Subcutaneous adipose tissue (tissue), 4 donors: ENCODE measurements around the gene CS. TPM values are rescaled to one million over a fixed set of nuclear protein-coding genes. Genes with fewer than 3 reads are reported as not detected.

ENCODE experiments used
- total RNA-seq, 4 donors: library from RNA; depleted of rRNA; stranded (reverse); fragments of >200 nt; gene quantifications; one replicate each; pipeline ENCODE4 v1.1.0, GENCODE V29; 2016
- TF ChIP-seq, protein P1 (sequence below): fragments of 450-650 bp; IDR thresholded peaks from one replicate; pipeline ENCODE4 v1.5.1; 2016; ENCODE audit warnings: low read depth, mild to moderate bottlenecking, control low read depth, antibody characterized with exemption, moderate library complexity

CS gene
- total RNA-seq, 4 donors from 2014 or later = 107 to 278 (median 141) TPM

DNA sequence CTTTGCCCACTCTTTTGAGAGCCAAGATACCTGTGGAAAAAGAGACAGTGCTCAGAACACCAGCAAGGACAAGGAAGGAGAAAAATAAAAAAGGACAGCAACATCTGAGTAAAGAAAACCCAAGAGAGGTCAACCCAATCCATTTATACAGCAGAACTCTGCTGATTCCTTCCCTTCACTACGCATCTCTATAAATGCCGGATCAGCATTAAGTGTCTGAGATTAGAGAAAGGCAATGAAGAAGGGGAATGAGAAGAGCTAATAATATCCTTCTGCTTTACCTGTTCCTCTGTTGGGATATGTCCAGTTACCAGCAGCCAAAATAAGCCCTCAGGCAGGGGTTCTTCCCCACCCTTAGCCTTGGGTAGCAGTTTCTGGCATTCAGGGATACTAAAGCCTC is 17.6 kb downstream of the CS start:
- TF ChIP-seq, protein P1, sequence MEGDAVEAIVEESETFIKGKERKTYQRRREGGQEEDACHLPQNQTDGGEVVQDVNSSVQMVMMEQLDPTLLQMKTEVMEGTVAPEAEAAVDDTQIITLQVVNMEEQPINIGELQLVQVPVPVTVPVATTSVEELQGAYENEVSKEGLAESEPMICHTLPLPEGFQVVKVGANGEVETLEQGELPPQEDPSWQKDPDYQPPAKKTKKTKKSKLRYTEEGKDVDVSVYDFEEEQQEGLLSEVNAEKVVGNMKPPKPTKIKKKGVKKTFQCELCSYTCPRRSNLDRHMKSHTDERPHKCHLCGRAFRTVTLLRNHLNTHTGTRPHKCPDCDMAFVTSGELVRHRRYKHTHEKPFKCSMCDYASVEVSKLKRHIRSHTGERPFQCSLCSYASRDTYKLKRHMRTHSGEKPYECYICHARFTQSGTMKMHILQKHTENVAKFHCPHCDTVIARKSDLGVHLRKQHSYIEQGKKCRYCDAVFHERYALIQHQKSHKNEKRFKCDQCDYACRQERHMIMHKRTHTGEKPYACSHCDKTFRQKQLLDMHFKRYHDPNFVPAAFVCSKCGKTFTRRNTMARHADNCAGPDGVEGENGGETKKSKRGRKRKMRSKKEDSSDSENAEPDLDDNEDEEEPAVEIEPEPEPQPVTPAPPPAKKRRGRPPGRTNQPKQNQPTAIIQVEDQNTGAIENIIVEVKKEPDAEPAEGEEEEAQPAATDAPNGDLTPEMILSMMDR = no peak

DNA sequence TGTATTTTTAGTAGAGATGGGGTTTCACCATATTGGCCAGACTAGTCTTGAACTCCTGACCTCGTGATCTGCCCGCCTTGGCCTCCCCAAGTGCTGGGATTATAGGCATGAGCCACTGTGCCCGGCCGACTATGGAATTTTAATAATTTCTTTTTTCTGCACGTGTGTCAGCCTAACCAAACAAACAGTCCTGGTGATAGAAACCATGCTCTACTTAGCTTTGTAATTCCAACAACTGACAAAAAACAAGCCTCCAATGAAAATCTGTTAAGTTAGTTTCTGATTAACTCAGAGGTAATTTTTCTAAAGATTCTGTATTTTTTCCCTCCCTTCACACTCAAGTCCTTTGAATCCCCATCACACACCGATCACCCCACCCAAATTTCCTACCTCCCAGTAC is 18.1 kb downstream of the CS start:
- TF ChIP-seq, protein P1 = no peak

DNA sequence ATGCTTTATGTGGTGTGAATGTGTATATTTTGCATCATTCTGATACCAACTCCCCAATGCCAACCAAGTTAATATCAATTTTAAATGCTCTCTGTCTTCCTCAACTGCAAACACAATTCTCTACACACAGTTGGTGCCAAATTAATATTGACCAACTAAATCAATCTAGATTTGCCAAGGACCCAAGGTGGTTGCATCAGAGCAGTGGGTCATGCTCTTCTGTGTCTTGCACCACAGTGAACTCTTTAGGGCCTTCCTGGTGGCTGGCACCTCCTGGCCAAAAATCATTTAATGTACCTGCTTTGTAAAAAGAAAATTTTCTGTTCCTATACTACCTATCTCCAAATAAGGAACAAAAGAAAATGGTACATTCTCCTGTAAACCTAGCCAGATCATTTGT is 19.3 kb downstream of the CS start:
- TF ChIP-seq, protein P1 = no peak

DNA sequence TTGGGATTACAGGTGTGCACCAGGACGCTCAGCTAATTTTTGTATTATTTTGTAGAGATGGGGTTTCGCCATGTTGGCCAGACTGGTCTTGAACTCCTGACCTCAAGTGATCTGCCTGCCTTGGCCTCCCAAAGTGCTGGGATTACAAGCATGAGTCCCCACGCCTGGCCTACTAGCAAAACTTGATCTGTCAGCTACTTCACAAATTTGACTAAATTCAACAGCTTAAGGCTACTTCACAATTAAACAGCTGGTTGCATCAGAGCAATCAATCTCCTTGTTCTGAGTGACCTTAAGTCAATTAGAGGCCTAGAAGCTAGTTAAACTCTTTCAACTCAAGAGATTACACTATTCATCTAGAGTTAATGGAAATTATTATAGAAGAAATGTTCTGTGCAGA is 21.2 kb downstream of the CS start:
- TF ChIP-seq, protein P1 = no peak

DNA sequence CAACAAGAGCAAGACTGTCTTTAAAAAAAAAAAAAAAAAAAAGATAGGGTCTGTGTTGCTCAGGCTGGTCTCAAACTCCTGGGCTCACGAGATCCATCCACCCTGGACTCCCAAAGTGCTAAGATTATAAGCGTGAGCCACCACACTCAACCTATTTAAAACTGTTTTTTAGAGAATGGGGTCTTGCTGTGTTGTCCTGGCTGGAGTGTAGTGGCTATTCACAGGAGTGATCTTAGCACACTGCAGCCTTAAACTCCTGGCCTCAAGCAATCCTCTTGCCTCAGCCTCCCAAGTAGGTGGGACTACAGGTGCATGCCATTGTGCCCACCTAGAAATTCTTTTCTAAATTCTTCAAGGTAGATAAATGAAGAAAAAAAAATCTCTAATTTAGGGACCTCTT is 25.8 kb downstream of the CS start:
- TF ChIP-seq, protein P1 = no peak

DNA sequence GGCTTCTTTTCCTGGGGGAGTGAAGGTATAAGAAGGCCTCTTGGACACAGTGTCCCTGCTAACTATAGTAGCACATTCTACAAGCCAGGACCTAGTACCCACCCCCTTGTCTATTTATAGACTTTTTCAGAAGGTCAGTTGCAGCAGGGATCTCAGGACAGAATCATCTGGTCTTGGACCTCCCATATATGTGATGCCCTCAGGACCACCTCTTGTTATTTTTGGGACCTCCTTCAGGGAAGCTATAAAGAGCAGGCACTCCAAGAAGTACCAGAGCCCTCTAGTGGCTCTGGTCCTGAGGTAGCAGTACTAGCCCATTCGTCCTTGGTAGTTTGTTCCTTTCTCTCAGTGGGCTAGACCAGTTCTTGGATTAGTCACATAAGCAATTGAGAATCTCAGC is 29.1 kb downstream of the CS start:
- TF ChIP-seq, protein P1 = no peak

DNA sequence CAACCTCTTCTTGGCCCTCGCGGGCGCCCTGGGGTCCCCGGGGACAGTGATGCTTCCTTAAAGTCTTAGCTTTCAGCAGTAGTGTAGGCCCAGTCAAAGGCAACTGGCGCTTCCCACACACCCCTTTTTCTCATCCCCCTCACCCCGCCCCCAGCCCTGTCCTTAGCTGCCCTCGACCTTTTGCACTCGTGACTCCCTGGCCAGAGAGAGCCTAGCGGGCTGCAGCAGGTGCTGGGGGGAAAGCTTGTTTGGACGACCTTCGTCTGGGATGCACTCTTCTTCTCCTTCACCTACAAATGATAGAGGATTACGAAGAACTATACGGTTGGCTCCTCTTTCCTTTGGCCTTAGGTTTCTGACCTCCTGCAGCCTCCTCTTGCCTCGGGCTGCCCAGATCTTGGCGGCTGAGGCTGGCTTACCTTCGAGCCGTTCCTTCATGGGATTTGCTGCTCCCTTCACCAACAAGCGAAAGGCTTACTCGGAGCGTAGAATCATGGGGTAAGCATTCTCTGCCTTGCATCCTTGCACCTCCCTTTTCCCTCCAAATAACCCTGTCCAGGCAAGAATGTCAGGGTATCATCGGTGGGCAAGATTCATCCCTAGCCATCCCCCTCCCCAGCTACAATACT is 32.6 kb downstream of the CS start:
- TF ChIP-seq, protein P1 = no peak
